Measurements from ENCODE around the gene PCDHGA9. TPM values are rescaled to one million over a fixed set of nuclear protein-coding genes. Genes with fewer than 3 reads are reported as not detected.

The PCDHGA9 gene
- polyA plus RNA-seq, 1 donor from 2014 or later: 0.11 TPM

- TF ChIP-seq POLR2AphosphoS5 (IDR thresholded peaks at IDR 0.05) (no peak), SMC3 (conservative IDR thresholded peaks at IDR 0.05; ENCODE audit: poor library complexity) (no peak), MXI1 (conservative IDR thresholded peaks at IDR 0.05; ENCODE audit: poor library complexity, severe bottlenecking) (no peak), RAD21 (conservative IDR thresholded peaks at IDR 0.05) (no peak), EZH2 (IDR thresholded peaks at IDR 0.05; ENCODE audit: borderline replicate concordance, insufficient read depth, low read length, poor library complexity, severe bottlenecking) (no peak), REST (IDR thresholded peaks at IDR 0.05; ENCODE audit: borderline replicate concordance) (no peak), TAF1 (IDR thresholded peaks at IDR 0.05; ENCODE audit: low read depth) (no peak), EP300 (conservative IDR thresholded peaks at IDR 0.05; ENCODE audit: poor library complexity, severe bottlenecking) (no peak), CTCF (IDR thresholded peaks at IDR 0.05; ENCODE audit: poor library complexity, severe bottlenecking) (no peak)
- H3K9me3 ChIP-seq (ENCODE audit: low read length): peaks cover 88% of the 10 kb centered on the region
These were observed 18.4 kb downstream of the PCDHGA9 start, which contains the start of gene PCDHGA11 for GRCh38 chr5:141420855-141421488. PCDHGA11 (plus strand) TSS chr5:141421051; CDS start chr5:141421228, 177 bp downstream.

GRCh38 chr5:141421489-141421855 lies 18.9 kb downstream of the PCDHGA9 start:
- Histone ChIP-seq H2AFZ (ENCODE audit: low read depth, low read length) (no peak overlapping the region), H3K27ac (ENCODE audit: low read length) (no peak overlapping the region), H3K36me3 (ENCODE audit: insufficient read depth, low read length) (peaks cover 84% of the 10 kb centered on the region), H3K27me3 (ENCODE audit: insufficient read depth, low read depth, low read length) (no peaks in the 10 kb centered on the region), H3K9me2 (ENCODE audit: insufficient read depth, low read length) (no peaks in the 10 kb centered on the region), H4K20me1 (ENCODE audit: insufficient read depth) (no peaks in the 10 kb centered on the region), H3K9ac (ENCODE audit: low read length) (no peak overlapping the region), H3F3A (ENCODE audit: insufficient read depth, low read length, poor library complexity, severe bottlenecking) (peaks cover 5% of the 10 kb centered on the region), H3K4me2 (ENCODE audit: low read length) (no peak overlapping the region), H3K9me3 (ENCODE audit: low read length) (peaks cover 88% of the 10 kb centered on the region), H3K4me3 (ENCODE audit: low read length) (peak overlapping the region; percentile 39), H3K79me2 (replicated peaks; ENCODE audit: insufficient read depth, low read length) (peaks cover 58% of the 10 kb centered on the region)
- TF ChIP-seq RAD21 (conservative IDR thresholded peaks at IDR 0.05) (no peak), TAF1 (IDR thresholded peaks at IDR 0.05; ENCODE audit: low read depth) (no peak), POLR2AphosphoS5 (IDR thresholded peaks at IDR 0.05) (no peak), EZH2 (IDR thresholded peaks at IDR 0.05; ENCODE audit: borderline replicate concordance, insufficient read depth, low read length, poor library complexity, severe bottlenecking) (no peak), REST (IDR thresholded peaks at IDR 0.05; ENCODE audit: borderline replicate concordance) (no peak), EP300 (conservative IDR thresholded peaks at IDR 0.05; ENCODE audit: poor library complexity, severe bottlenecking) (no peak)

More at GRCh38 chr5:141420855-141421488, 18.4 kb downstream of the PCDHGA9 start, which contains the start of gene PCDHGA11:
- Histone ChIP-seq H3F3A (ENCODE audit: insufficient read depth, low read length, poor library complexity, severe bottlenecking) (peaks cover 5% of the 10 kb centered on the region), H3K4me3 (ENCODE audit: low read length) (peak within 1 kb of the TSS; percentile 57), H3K27me3 (ENCODE audit: insufficient read depth, low read depth, low read length) (no peaks in the 10 kb centered on the region), H3K9me2 (ENCODE audit: insufficient read depth, low read length) (no peaks in the 10 kb centered on the region), H3K79me2 (replicated peaks; ENCODE audit: insufficient read depth, low read length) (peaks cover 63% of the 10 kb centered on the region), H3K36me3 (ENCODE audit: insufficient read depth, low read length) (peaks cover 84% of the 10 kb centered on the region), H2AFZ (ENCODE audit: low read depth, low read length) (no peak within 1 kb of the TSS), H3K4me2 (ENCODE audit: low read length) (no peak within 1 kb of the TSS), H3K27ac (ENCODE audit: low read length) (no peak within 1 kb of the TSS), H4K20me1 (ENCODE audit: insufficient read depth) (no peaks in the 10 kb centered on the region), H3K9ac (ENCODE audit: low read length) (no peak within 1 kb of the TSS)
